Fibroblast of mammary gland (primary cell): Measurements from ENCODE around the gene NOVA2.

Source experiments
- DNase-seq: peaks from one replicate; pipeline ENCODE4 v3.0.0-alpha.2; 2010; ENCODE audit warnings: low read depth
- H3K4me3 ChIP-seq: 2 replicates; pipeline ENCODE4 v1.5.1; 2011; ENCODE audit warnings: low read depth, mild to moderate bottlenecking, low read length, moderate library complexity; ENCODE audit not compliant: control insufficient read depth
- CTCF ChIP-seq: conservative IDR thresholded peaks from 2 replicates; pipeline ENCODE4 v1.5.1; 2011; ENCODE audit warnings: low read depth, low read length, inconsistent platforms; ENCODE audit not compliant: control insufficient read depth, insufficient read depth

NOVA2 gene

DNA sequence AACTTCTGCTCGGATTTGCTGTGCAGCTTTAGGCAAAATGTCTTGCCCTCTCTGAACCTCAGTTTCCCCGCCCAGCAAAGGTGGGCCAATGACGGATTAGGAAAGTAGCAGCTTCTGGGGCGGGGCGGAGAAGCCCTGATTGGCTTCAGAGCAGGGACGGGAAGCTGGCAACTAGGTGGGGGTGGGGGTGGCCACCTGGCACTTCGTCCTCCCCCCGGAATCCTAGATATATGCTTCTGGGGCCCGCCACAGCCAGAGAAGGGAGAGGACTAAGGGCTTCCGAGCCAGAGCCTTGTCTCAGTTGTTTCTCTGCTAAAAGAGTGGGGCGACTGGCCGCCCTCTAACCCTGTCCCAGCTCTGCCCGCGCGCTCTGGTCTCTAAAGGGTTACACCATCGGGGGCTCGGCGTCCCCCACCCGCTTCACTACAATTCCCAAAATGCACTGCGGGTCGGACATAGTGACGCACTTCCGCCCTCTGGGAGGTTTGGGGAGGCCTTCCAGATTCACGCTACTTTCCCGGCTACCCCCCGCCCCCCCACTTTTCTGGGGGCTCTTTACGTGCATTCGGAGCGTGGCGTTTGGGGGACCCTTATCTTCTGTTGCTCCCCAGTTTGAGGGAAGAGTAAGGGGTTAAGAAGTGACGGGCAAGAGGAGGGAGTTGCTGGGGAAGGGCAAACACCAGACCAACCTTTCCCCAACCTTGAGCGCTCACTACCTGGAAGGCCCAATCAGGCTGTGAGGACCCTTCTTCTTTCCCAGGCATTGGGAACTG lies 87.1 kb downstream of the NOVA2 start:
- no peak for TF ChIP-seq CTCF
- H3K4me3 ChIP-seq = peak overlapping the region; percentile 69
- peak; percentile 91 for DNase-seq

DNA sequence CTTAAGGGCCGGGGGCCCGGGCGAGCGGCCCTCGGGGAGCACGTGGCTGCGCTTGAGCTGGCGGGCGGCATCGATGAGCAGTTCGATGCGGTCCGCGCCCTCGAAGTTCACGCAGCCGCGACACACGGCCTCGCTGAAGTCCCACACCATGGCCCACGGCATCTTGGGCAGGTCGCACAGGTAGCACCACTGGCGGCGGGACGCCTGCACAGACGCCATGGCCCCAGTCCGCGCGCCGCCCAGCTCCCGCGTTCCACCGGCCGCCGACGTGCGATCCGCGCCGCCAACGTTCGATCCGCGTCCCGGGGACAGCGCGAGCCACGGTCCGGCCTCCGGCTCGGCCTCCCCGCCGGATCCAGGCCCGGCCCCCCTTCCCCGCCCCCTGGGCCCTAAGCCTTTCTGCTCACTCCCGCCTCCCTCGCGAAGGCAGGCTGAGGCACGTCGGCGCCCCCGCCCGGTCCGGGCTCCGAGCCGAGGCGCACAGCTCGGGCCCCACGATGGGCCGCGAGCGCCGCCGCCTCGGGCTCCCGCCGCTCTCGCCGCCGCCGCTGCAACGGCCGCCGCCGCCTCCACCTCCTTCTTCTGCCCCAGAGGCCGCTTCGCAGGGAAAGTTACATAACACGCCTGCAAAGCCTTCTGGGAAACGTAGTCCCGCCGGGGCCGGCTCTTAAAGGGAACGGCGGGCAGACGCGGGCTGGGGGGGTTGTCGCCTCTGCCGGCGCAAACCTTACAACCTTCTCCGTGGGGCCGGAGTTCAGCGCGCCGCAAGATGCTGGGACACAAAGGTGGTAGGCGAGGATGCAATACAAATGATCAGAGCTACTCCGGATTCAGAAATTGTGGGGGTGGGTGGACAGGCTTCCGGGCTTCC lies 87.9 kb downstream of the NOVA2 start, which contains the start of gene IRF2BP1:
IRF2BP1 (minus strand) TSS at position 586 of the 871 bp plus-strand sequence; CDS start at position 219, 367 bp downstream.
- H3K4me3 ChIP-seq = peak within 1 kb of the TSS; percentile 69
- no peak for TF ChIP-seq CTCF
- DNase-seq = peak; percentile 88

DNA sequence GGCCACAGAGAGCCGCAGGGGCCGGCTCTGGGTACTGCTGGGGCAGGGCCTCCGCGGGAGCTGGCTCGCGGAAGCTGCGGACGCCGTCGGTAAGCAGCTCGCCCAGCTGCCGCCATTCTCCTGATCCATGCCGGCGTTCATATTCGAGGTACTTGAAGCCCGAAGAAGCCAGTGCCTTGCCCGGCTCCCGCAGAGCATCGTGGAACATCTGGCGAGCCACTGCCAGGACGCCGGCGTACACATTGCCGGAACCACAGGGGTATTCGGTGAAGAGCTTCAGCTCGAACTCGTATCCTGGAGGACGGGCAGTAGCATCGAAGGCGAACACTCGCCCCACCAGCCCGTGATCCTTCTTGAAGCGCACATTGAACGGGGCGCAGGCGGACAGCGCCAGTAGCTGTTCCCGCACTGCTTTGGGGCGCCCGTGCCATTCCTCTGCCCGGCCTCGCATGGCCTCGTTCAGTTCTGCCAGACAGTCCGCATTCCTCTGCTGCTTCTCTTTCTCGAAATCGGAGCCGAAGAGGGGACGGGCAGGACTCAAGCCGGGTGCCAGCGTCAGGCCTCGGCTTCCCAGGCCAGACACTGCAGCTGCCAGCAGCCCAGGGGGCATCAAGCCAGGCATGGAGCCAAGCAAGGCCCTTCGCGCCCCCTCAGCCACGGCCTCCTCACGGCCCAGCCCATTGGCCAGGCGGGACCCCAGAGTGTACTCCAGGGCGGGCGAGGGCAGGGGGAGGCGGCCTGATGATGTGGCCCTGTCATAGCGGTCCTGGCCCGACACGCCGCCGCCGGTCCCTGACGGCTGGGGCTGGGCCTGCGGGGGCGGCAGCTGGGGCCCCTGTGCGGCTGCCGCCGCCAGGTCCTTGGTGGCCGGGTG lies 88.7 kb downstream of the NOVA2 start:
- H3K4me3 ChIP-seq = peak overlapping the region; percentile 69

GRCh38 chr19:45883881-45884681 lies 89.6 kb downstream of the NOVA2 start:
- TF ChIP-seq CTCF = no peak
- DNase-seq = no peak
- no peak overlapping the region for H3K4me3 ChIP-seq

More for the DNA sequence above, 88.7 kb downstream of the NOVA2 start:
- no peak for DNase-seq
- TF ChIP-seq CTCF = no peak
